Testis (tissue), 2 donors: ENCODE measurements around the gene MISFA.

Experiments used
- POLR2A ChIP-seq: fragments of 450-650 bp; IDR thresholded peaks from one replicate; pipeline ENCODE4 v1.6.1; 2017; ENCODE audit warnings: antibody characterized with exemption, mild to moderate bottlenecking, moderate library complexity
- TF ChIP-seq, protein P1 (sequence below), 3 experiments: fragments of 450-650 bp in 2 of 3; fragments of 200-600 bp in 1 of 3; sonication (generic) in 1 of 3; IDR thresholded peaks; one replicate each; pipeline ENCODE4 v1.5.1; 2016 to 2019; ENCODE audit warnings: antibody characterized with exemption in 3 of 3, mild to moderate bottlenecking in 2 of 3, moderate library complexity in 1 of 3

DNA sequence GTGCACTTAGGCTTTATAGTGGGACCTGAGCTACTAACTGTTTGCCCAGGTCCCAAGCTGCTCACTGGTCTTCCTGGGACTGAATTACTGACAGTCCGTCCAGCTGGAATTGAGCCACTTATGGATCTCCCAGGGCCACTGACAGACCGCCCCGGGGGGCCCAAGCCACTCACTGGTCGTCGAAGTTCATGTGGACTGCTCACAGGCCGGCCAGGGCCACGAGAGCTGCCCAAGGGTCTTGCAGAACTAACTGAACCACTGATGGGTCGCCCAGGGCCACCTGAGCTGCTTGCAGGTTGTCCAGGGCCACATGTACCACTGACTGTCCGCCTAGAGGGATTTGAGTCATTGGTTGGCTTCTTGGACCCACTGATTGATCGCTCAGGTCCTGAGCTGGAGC lies 15.1 kb downstream of the MISFA start:
- TF ChIP-seq POLR2A: no peak
- TF ChIP-seq, protein P1, sequence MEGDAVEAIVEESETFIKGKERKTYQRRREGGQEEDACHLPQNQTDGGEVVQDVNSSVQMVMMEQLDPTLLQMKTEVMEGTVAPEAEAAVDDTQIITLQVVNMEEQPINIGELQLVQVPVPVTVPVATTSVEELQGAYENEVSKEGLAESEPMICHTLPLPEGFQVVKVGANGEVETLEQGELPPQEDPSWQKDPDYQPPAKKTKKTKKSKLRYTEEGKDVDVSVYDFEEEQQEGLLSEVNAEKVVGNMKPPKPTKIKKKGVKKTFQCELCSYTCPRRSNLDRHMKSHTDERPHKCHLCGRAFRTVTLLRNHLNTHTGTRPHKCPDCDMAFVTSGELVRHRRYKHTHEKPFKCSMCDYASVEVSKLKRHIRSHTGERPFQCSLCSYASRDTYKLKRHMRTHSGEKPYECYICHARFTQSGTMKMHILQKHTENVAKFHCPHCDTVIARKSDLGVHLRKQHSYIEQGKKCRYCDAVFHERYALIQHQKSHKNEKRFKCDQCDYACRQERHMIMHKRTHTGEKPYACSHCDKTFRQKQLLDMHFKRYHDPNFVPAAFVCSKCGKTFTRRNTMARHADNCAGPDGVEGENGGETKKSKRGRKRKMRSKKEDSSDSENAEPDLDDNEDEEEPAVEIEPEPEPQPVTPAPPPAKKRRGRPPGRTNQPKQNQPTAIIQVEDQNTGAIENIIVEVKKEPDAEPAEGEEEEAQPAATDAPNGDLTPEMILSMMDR (IDR thresholded peaks at IDR 0.05): no peak
